Measurements from ENCODE around the gene SRSF7. TPM values are rescaled to one million over a fixed set of nuclear protein-coding genes. Genes with fewer than 3 reads are reported as not detected.

Gene SRSF7
- total RNA-seq, 1 donor: 126 TPM

GRCh38 chr2:38754506-38754905, 3.3 kb upstream of the SRSF7 start:
- TF ChIP-seq, protein P1, sequence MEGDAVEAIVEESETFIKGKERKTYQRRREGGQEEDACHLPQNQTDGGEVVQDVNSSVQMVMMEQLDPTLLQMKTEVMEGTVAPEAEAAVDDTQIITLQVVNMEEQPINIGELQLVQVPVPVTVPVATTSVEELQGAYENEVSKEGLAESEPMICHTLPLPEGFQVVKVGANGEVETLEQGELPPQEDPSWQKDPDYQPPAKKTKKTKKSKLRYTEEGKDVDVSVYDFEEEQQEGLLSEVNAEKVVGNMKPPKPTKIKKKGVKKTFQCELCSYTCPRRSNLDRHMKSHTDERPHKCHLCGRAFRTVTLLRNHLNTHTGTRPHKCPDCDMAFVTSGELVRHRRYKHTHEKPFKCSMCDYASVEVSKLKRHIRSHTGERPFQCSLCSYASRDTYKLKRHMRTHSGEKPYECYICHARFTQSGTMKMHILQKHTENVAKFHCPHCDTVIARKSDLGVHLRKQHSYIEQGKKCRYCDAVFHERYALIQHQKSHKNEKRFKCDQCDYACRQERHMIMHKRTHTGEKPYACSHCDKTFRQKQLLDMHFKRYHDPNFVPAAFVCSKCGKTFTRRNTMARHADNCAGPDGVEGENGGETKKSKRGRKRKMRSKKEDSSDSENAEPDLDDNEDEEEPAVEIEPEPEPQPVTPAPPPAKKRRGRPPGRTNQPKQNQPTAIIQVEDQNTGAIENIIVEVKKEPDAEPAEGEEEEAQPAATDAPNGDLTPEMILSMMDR (IDR thresholded peaks at IDR 0.05; ENCODE audit: insufficient read depth, low read length): no peak
- H3K4me3 ChIP-seq (ENCODE audit: low read depth, low read length): peak overlapping the region; percentile 2
- DNase-seq (ENCODE audit: low read depth): no peak

DNA sequence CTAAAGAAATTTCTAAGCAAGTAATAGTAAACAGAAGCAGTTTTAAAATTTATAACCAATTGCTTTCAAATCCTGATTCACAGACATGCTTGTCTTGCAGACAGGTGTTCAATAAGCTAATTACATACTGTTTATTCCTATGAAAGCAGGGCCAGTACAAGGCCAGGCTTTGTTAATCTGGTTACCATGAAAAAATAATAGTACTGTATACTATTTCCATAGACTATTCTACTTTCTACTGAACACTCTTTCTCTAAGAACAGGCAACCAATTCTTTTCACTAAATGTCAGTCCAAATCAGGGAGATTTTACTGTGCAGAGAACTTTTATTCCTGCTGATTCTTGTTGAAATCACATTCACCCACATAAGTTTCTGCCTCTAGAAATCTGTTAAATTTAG, 2.9 kb upstream of the SRSF7 start:
- H3K4me3 ChIP-seq (ENCODE audit: low read depth, low read length): no peak overlapping the region
- no peak for DNase-seq (ENCODE audit: low read depth)
- TF ChIP-seq, protein P1 (IDR thresholded peaks at IDR 0.05; ENCODE audit: insufficient read depth, low read length): no peak

DNA sequence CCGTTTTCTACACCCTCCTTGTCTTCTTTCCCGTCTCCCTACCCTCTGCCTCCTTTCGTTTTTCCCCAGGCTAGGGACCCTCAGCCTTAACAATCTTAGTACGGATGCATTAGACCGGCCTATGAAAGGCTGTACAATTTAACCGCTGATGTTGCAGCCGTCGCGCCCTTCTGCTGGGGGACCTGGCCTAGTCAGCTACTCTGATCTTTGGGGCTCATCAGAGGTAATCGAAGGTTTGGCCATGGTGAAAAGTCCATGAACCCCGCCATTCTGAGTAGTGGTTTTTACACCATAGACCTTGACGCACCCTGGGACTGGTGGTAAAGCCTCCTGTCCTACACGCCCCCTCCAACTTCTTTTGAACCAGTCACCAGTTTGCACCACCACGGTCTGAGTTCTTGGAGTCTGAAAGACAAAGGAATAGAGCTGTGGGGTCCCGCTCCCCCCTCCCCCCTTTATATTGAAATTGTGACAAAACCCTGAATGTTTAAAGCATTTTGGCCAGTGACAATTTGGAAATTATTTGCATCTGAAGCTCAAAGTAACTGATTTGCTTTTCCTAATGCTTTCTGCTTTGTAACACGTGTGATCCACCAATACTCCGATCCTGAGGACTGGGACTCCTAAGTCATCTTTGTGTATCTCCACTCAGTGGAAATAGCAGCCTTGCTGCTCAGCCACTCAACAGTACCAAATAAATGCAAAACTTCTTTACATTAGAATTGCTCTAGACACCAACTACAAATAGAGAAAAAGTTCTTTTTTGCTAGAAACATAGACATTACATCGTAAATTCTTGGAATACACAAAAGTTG, 642 bp upstream of the SRSF7 start:
- peak overlapping the region; percentile 67 for H3K4me3 ChIP-seq (ENCODE audit: low read depth, low read length)
- TF ChIP-seq, protein P1 (IDR thresholded peaks at IDR 0.05; ENCODE audit: insufficient read depth, low read length): no peak
- no peak for DNase-seq (ENCODE audit: low read depth)

DNA sequence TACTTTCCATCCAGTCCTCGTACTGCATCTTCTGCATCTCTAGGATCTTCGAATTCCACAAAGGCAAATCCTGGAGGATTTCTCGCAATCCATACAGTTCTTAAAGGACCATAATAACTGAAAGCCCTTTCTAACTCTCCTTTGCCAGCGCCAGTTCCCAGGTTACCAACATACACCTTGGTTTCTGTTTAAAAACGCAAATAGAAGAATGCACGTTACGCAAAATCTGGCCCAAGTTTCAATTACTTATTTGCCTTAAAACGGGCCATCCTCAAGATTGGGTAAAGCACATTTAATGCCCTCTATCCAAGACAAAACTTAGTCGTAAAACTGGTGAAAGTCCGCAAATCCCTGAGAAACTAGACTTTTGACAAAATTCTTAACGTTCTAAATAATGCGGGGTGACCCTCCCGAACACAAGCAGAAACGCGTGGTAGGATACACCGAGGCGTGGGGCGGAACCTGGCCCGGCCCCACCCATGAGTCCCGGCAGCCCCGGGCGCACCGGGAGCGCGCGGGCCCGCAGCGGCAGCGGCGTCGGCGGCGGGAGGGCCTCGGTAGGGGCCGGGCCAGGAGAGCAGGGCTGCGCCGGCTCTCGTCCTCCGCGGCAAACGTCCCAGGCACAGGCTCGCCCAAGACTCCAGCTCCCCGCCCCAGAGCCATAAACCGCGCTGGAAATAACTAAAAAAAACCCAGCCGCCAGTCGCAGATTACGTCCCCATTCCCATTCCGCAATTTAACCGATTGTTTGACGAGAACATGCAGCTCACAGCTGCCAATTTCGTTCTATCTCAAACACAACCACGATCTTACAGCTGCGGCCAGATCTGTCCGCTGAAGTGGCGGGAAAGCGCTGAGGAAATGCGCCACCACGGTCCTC, 910 bp downstream of the SRSF7 start:
- TF ChIP-seq, protein P1 (IDR thresholded peaks at IDR 0.05; ENCODE audit: insufficient read depth, low read length): peak; percentile 1

GRCh38 chr2:38748943-38749804, 2.0 kb downstream of the SRSF7 start:
- peak overlapping the region; percentile 100 for H3K4me3 ChIP-seq (ENCODE audit: low read depth, low read length)
- TF ChIP-seq, protein P1 (IDR thresholded peaks at IDR 0.05; ENCODE audit: insufficient read depth, low read length): no peak
- no peak for DNase-seq (ENCODE audit: low read depth)

More for the DNA sequence above, 910 bp downstream of the SRSF7 start:
- H3K4me3 ChIP-seq (ENCODE audit: low read depth, low read length): peak overlapping the region; percentile 100
- DNase-seq (ENCODE audit: low read depth): peak; percentile 24

GRCh38 chr2:38748391-38748790, 2.8 kb downstream of the SRSF7 start:
- no peak overlapping the region for H3K4me3 ChIP-seq (ENCODE audit: low read depth, low read length)
- TF ChIP-seq, protein P1 (IDR thresholded peaks at IDR 0.05; ENCODE audit: insufficient read depth, low read length): no peak
- DNase-seq (ENCODE audit: low read depth): no peak
